ENCODE data around the gene TLCD3B.

The TLCD3B gene

GRCh38 chr16:30010844-30011713 lies 20.0 kb downstream of the TLCD3B start, which contains the start of gene DOC2A:
Gene DOC2A, minus strand, starts transcription at chr16:30011027. Its CDS starts 805 bp downstream, at chr16:30010222.
- TF ChIP-seq, protein P1, sequence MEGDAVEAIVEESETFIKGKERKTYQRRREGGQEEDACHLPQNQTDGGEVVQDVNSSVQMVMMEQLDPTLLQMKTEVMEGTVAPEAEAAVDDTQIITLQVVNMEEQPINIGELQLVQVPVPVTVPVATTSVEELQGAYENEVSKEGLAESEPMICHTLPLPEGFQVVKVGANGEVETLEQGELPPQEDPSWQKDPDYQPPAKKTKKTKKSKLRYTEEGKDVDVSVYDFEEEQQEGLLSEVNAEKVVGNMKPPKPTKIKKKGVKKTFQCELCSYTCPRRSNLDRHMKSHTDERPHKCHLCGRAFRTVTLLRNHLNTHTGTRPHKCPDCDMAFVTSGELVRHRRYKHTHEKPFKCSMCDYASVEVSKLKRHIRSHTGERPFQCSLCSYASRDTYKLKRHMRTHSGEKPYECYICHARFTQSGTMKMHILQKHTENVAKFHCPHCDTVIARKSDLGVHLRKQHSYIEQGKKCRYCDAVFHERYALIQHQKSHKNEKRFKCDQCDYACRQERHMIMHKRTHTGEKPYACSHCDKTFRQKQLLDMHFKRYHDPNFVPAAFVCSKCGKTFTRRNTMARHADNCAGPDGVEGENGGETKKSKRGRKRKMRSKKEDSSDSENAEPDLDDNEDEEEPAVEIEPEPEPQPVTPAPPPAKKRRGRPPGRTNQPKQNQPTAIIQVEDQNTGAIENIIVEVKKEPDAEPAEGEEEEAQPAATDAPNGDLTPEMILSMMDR (IDR thresholded peaks at IDR 0.05; ENCODE audit: low read depth, low read length, missing control alignments) = no peak
- DNase-seq = no peak
- Histone ChIP-seq H3K4me3 (ENCODE audit: low read depth, low read length) (peak within 1 kb of the TSS; percentile 39), H3K27me3 (replicated peaks) (peaks cover 19% of the 10 kb centered on the region), H3K36me3 (replicated peaks) (no peaks in the 10 kb centered on the region), H3K27ac (no peak within 1 kb of the TSS)
- in situ Hi-C loops (cut with HindIII; ENCODE audit: low pct_ligation_motif_present, low sequenced_read_pairs) = no loop called here

GRCh38 chr16:30009990-30010843 lies 20.9 kb downstream of the TLCD3B start:
- in situ Hi-C loops (cut with HindIII; ENCODE audit: low pct_ligation_motif_present, low sequenced_read_pairs) = no loop called here
- Histone ChIP-seq H3K27ac (no peak overlapping the region), H3K27me3 (replicated peaks) (peaks cover 19% of the 10 kb centered on the region), H3K4me3 (ENCODE audit: low read depth, low read length) (no peak overlapping the region), H3K36me3 (replicated peaks) (no peaks in the 10 kb centered on the region)
- TF ChIP-seq, protein P1 (IDR thresholded peaks at IDR 0.05; ENCODE audit: low read depth, low read length, missing control alignments) = no peak
- DNase-seq = no peak

DNA sequence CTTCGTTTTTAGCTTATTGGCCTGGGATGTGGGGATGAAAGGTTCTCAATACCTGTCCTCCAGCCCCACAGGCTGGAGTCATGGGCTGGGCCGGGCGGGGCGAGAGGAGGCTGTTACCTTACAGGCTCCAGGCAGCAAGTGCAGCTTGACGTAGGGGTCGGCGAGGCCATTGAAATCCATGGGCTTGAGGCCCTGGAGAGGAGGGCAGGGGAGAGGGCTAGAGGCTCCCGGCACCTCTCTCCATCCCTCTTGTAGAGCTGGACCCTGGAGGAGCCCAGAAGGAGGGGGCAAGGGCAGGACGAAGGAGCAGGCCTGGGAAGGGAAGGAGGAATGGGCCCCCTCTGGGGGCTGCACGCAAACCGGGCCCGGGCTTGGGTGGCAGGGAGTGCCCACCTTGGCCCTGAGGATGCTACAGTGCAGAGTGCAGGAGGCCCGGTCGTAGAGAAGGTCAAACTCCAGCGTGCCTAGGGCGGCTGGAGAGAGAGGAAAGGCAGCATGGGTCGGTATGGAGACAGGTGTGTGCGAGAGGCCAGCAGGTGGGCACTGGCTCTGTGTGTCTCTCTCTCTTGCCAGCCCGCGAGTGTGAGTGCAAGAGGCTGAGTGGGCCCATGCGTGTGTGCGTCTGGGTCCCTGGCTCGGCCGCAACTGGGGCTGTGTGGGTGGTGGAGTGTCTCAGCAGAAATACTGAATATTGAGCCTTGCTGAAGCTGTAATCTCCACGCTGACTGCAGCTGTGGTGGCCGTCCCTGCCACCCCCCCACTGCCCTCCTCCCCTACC lies 21.8 kb downstream of the TLCD3B start:
- Histone ChIP-seq H3K4me3 (ENCODE audit: low read depth, low read length) (no peak overlapping the region), H3K36me3 (replicated peaks) (no peaks in the 10 kb centered on the region), H3K27me3 (replicated peaks) (peaks cover 19% of the 10 kb centered on the region), H3K27ac (no peak overlapping the region)
- in situ Hi-C loops (cut with HindIII; ENCODE audit: low pct_ligation_motif_present, low sequenced_read_pairs) = no loop called here
- TF ChIP-seq, protein P1 (IDR thresholded peaks at IDR 0.05; ENCODE audit: low read depth, low read length, missing control alignments) = no peak
- no peak for DNase-seq

DNA sequence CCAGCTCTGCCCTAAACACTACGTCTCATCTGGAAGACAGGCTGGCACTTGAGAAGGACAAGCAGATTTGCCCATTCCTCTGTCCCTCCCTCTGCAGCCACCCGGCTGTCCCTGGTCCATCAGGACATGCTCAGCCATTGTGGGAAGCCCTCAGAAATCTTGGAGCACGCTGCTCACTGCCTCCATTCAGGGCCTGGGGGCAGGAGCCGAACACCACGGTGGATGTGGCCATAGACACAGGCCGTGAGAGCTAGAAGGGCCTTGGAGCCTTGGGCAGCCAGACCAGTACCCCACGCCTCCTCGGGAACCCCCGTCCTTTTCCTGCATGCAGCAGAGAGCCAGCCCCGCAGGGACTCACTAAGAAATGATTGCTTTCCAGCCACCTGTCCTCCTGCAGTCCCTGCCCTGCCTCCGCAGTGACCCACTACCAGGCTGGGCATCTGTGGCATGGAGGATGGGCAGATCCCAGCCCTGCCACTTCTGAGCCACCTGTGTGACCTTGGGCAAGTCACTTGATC lies 23.6 kb downstream of the TLCD3B start:
- in situ Hi-C loops (cut with HindIII; ENCODE audit: low pct_ligation_motif_present, low sequenced_read_pairs) = no loop called here
- TF ChIP-seq, protein P1 (IDR thresholded peaks at IDR 0.05; ENCODE audit: low read depth, low read length, missing control alignments) = no peak
- H3K4me3 ChIP-seq (ENCODE audit: low read depth, low read length) = no peak overlapping the region
- peaks cover 19% of the 10 kb centered on the region for H3K27me3 ChIP-seq (replicated peaks)
- no peak overlapping the region for H3K27ac ChIP-seq
- no peaks in the 10 kb centered on the region for H3K36me3 ChIP-seq (replicated peaks)
- DNase-seq = no peak

DNA sequence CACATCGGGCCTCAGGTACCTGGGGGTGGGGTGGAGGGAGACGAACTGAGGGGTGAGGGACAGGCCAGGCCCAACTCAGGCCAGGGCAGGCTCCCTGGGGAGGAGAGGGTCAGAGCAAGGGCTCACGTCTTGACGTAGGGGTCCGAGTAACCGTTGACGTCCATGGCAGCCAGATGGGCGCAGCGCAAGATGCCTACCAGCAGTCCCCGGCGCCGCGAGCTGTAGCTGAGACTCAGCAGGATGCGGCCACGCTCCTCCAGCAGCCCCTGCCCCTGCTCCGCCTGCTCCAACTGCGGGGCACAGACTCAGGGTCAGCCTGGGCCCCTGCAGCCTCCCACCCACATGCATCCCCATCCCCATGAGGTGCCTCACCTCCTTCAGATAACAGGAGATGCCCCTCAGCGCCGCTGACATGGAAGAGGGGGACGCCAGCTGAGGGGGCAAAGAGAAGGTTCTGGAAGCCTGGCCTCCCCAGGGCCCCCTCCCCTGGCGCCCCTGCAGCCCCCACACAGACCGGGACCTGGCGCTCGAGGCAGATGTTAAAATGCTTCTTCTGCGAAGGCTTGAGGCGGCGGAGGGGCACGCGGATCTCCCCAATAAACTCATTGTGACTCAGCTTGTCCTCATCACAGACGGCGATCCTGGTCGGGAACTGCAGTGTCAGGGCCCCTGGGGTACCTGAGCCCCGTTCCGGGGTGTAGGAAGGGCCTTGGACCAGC lies 24.3 kb downstream of the TLCD3B start:
- Histone ChIP-seq H3K4me3 (ENCODE audit: low read depth, low read length) (no peak overlapping the region), H3K36me3 (replicated peaks) (no peaks in the 10 kb centered on the region), H3K27ac (no peak overlapping the region), H3K27me3 (replicated peaks) (peaks cover 16% of the 10 kb centered on the region)
- TF ChIP-seq, protein P1 (IDR thresholded peaks at IDR 0.05; ENCODE audit: low read depth, low read length, missing control alignments) = no peak
- no peak for DNase-seq
- in situ Hi-C loops (cut with HindIII; ENCODE audit: low pct_ligation_motif_present, low sequenced_read_pairs) = no loop called here
